CMK (cell line): ENCODE data around the gene C1orf210.

Experiments
- DNase-seq: peaks from one replicate; pipeline ENCODE4 v3.0.0-alpha.2; 2010; ENCODE audit warnings: low read depth

Gene C1orf210

GRCh38 chr1:43273708-43274107, 11.7 kb downstream of the C1orf210 start:
- no peak for DNase-seq

GRCh38 chr1:43272576-43273571, 12.5 kb downstream of the C1orf210 start:
- no peak for DNase-seq

DNA sequence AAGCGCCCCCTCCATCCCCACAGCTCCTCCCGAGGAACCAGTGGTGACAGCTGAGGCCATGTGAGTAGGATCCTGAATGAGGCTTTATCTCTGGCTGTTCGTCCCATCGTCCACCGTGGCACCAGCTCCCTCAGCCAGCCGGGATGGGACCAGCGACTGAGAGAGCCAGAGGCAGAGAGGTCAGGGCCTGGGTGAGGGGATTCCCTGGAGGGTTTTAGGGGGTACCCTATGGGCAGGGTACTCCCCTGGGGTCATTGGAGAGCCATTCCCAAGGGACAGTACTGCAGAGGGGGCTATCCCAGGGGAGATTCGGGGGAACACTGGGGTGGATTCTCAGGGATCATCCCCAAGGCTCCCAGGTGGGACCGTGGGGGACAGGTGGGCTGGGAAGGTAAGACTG, 13.2 kb downstream of the C1orf210 start:
- no peak for DNase-seq

- DNase-seq, result no peak
These were observed 13.9 kb downstream of the C1orf210 start for GRCh38 chr1:43271186-43272118.

- no peak for DNase-seq
These were observed 14.8 kb downstream of the C1orf210 start for GRCh38 chr1:43270421-43271095.

- DNase-seq, result no peak
These were observed 15.6 kb downstream of the C1orf210 start, which contains the start of gene TMEM125 for GRCh38 chr1:43269627-43270375. Gene TMEM125 (plus strand): TSS chr1:43269983. CDS start chr1:43272723, 2,740 bp downstream.

- no peak for DNase-seq
These were observed 17.5 kb downstream of the C1orf210 start for GRCh38 chr1:43267818-43268425.

GRCh38 chr1:43267291-43267805, 18.0 kb downstream of the C1orf210 start:
- DNase-seq, result no peak

GRCh38 chr1:43266881-43267280, 18.5 kb downstream of the C1orf210 start:
- DNase-seq, result no peak

GRCh38 chr1:43265431-43265830, 19.9 kb downstream of the C1orf210 start:
- DNase-seq, result no peak

GRCh38 chr1:43258370-43258769, 27.0 kb downstream of the C1orf210 start:
- DNase-seq, result no peak

DNA sequence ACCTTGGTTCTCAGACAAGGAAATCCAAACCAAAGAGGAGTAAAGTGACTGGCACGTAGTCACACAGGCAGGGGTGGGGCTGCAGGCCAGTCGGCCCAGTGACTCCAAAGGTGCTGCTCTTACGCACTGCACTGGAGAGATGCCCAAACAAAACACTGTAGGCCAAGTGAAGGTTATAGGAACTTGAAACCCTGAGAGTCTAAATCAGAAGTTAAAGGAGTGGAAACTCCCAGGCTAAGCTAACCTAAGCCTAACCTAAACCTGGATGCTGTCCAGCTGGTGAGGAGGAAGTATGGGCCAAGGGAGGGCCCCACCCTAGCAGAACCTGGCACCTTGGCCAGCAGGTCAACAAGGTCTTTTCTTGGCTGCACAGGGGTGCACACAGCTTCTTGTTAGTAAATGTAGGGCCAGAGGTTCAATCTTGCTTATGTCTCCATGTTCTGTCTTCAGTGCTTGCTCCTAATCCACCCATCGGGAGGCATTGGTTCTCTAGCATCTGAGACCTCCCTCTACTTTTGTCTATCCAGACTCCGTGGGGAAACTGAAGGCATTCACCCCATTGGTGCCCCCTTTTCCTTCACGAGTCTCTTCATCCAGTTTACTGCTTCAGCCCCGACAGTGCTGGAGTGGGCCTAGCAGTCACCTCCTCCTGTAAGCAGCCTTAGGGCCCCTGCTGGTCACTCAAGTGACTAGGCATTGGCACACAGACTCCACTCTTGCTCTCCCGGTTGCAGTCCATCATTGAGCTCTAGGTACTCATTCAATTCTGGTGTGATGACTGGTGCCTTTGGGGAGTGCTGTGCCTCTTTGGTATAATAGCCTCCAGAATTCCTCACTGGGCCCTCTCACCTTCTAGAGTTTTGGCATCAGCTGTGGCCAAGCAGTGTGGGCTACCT, 28.5 kb downstream of the C1orf210 start:
- DNase-seq, result no peak

- no peak for DNase-seq
These were observed 29.8 kb downstream of the C1orf210 start for GRCh38 chr1:43255438-43256210.

DNA sequence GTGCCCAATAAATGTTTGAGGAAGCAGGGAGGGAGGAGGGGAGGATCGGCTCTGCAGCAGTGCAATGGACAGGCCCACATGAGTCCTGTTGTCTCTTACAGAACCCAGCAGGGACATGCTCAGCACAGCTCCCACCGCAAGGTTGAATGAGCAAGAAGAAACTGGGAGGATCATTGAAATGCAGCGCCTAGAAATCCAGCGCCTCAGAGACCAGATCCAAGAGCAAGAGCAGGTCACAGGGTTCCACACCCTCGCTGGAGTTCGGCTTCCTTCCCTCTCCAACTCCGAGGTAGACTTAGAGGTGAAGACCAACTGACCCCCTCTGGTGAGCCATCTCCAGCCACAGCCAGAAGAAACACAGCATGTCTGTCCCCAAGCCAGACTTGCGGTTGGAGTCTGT, 31.5 kb downstream of the C1orf210 start:
- DNase-seq, result no peak

GRCh38 chr1:43253173-43253572, 32.2 kb downstream of the C1orf210 start:
- DNase-seq, result no peak

- no peak for DNase-seq
These were observed 33.2 kb downstream of the C1orf210 start for GRCh38 chr1:43252225-43252624.

DNA sequence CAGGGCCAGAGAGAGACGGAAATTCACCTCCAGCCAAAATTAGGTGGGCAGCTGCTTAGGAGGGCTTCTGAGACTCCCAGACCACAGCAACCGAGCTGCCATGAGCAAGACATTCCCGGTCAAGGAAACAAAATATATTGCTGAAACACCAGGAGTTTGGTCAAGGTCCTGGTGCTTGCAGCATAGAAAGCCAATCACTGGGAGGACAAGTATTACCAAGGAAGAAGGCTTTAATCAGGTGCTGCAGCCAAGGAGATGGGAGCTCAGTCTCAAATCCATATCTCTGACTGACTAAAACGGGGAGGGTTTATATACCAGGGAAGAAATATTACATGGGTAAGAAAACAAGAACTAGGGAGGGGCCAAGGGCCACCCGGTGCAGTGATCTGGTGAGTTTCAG, 34.4 kb downstream of the C1orf210 start:
- DNase-seq, result no peak

DNA sequence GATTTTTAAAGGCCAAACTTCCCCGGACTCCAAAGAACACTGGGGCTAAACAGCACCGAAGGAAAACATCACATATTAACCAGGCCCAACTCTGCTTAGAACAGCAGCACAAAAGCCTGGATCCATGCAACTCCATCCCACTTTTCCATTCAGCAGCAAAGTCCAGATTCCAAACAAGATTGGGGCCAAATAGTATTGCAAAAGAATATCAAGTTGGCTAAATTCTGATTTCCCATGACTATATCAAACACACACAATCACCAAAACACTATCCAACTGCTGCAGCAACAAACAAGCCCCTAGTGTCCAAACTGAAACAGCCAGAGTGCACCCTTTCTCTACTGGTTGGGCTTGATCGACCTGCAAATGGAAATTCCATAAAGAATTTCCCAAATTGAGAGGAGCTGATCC, 35.0 kb downstream of the C1orf210 start:
- DNase-seq, result no peak
